GM12892 (cell line): Measurements from ENCODE around the gene CKMT2.

ENCODE experiments used
- DNase-seq: peaks from one replicate; pipeline ENCODE4 v3.0.0; 2011; ENCODE audit not compliant: insufficient read length
- FAIRE-seq: peaks from 2 replicates; lab custom pipeline; 2011; peaks lifted over from hg19 to GRCh38; lab: Jason Lieb, UNC
- POLR2A ChIP-seq: IDR thresholded peaks from 2 replicates; pipeline ENCODE4 v1.6.1; 2011; ENCODE audit warnings: low read depth, low read length, control low read depth
- POLR2AphosphoS5 ChIP-seq: IDR thresholded peaks from 2 replicates; pipeline ENCODE4 v1.6.1; 2011; ENCODE audit warnings: low read depth, low read length, control low read depth
- TAF1 ChIP-seq: IDR thresholded peaks from 2 replicates; pipeline ENCODE4 v1.6.1; 2011; ENCODE audit warnings: low read depth, mild to moderate bottlenecking, control low read depth, low read length, borderline replicate concordance

CKMT2 gene

DNA sequence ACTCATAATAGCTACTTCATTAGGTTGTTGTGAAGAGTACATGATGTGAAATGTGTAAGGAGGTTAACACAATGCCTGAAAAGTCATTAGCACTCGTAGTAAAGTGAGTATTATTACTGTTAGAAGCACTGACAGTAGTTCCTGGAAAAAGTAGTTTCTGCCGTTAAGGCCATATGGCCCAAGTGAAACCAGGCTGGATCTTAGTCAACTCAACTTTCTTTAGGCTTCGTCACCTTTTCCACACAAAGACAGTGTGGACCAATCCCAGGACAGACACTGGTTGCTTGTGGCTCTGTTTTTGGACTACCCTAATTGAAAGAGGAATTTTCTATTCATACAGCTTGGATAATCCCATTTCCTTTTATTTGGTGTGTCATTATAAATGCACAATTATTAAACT lies 29.4 kb upstream of the CKMT2 start:
- TF ChIP-seq TAF1 (no peak), POLR2AphosphoS5 (no peak), POLR2A (no peak)
- no peak for DNase-seq
- FAIRE-seq = no peak

- DNase-seq = no peak
- FAIRE-seq = no peak
- TF ChIP-seq POLR2A = no peak
- TF ChIP-seq TAF1 = no peak
- no peak for TF ChIP-seq POLR2AphosphoS5
Measured at GRCh38 chr5:81204205-81204604, 28.9 kb upstream of the CKMT2 start.

- no peak for TF ChIP-seq POLR2A
- no peak for TF ChIP-seq POLR2AphosphoS5
- TF ChIP-seq TAF1 = no peak
- FAIRE-seq (no peak), DNase-seq (no peak)
Measured at GRCh38 chr5:81205058-81205457, 28.1 kb upstream of the CKMT2 start.

DNA sequence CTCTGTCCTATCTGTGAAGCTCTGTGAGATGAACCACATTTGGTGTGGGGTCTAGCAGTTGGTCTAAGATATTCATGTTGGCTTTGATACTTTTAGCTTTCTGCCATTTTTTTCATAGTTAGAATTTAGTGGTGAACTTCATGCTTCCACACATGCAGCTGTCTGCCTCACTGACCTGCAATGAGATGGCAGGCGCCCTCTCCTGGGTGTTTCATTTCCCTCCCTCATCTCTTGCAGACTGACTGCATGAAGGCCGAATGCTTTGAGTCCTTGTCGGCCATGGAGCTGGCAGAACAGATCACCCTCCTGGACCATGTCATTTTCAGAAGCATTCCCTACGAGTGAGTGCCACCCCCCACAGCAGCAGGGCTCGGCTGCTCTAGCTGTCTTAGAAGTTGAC lies 26.1 kb upstream of the CKMT2 start:
- FAIRE-seq (no peak), DNase-seq (no peak)
- no peak for TF ChIP-seq TAF1
- TF ChIP-seq POLR2AphosphoS5 = no peak
- TF ChIP-seq POLR2A = no peak

GRCh38 chr5:81208904-81209303 lies 24.2 kb upstream of the CKMT2 start:
- DNase-seq (no peak), FAIRE-seq (no peak)
- TF ChIP-seq POLR2AphosphoS5 (no peak), POLR2A (no peak), TAF1 (no peak)

DNA sequence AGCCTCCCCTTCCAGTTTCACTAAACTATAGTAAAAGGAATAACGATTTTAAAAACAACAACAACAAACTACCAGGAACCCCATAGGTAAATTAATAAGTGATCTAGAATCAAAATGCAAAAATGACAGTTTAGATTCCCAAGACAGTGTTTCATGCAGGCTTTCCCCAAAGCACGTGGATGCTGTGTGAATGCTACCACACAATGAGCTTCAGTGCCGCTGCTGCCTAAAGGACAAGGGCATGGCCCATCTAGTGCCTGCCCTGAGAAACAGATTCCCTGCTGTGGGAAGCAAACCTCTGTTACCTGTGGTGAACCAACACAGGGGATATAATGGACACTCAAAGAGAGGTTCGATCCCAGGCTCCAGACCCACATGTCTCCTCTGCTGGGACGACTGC lies 23.7 kb upstream of the CKMT2 start:
- no peak for DNase-seq
- TF ChIP-seq POLR2A (no peak), TAF1 (no peak), POLR2AphosphoS5 (no peak)
- FAIRE-seq = no peak

- no peak for FAIRE-seq
- DNase-seq = no peak
- TF ChIP-seq POLR2A (no peak), TAF1 (no peak), POLR2AphosphoS5 (no peak)
Measured at GRCh38 chr5:81209869-81210493, 23.1 kb upstream of the CKMT2 start.

DNA sequence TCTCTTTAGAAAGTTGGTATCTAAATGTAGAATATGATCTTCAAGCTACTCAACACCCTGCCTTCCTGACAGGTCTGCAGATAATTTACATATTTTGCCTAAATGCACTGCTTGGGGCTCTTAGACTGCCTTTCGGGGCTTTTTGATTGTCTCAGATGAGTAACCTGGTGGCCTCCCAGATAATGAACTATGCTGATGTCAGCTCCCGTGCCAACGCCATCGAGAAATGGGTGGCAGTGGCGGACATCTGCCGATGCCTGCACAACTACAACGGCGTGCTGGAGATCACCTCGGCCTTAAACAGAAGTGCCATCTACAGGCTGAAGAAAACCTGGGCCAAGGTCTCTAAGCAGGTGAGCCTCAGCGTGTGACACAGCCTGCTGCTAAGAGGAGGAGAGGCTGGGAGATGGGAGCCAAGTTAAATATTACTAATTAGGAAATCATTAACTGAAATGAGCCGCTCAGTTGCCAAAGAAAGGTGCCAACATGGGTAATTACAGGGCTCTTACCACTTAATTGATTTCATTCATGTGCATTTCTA lies 20.8 kb upstream of the CKMT2 start:
- FAIRE-seq (peak; percentile 83), DNase-seq (no peak)
- TF ChIP-seq POLR2A = 0 out of 2 replicates have a peak, but pooled peaks have one; percentile 26
- 0 out of 2 replicates have a peak, but pooled peaks have one; percentile 19 for TF ChIP-seq TAF1
- TF ChIP-seq POLR2AphosphoS5 = 0 out of 2 replicates have a peak, but pooled peaks have one; percentile 25

DNA sequence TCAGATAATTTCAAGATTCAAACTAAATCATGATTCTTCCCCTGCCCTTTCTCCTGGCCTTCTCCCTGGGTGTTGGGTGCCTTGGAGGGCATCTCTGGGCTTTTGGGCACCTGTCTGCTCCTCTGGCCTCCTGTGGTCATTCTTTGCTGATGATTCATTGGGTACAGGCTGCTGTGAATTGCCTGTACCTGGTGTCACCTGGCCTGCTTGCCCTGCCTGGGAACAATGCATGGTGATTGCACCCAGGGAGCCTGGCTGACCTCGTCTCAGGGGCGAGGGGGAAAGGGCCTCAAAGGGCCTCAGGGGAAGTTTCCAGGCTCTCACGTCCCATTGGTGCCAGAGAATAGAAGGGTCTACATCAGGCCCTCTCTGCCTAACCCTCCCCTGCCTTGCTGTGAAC lies 20.1 kb upstream of the CKMT2 start:
- TF ChIP-seq TAF1 (no peak), POLR2AphosphoS5 (no peak), POLR2A (no peak)
- no peak for DNase-seq
- no peak for FAIRE-seq

DNA sequence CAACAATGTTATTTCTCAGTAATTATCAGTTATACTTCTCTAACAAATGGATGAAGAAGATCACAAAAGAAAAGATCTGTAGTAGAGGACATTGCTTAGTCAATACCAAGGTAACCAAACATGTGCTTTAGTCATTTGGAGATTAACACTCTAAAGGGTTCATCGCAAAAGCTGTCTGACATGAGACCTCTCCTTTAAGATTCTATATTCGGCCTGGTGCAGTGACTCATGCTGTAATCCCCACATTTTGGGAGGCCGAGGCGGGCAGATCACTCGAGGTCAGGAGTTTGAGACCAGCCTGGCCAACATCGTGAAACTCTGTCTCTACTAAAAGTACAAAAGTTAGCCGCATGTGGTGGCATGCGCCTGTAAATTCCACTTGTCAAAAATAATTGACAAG lies 18.3 kb upstream of the CKMT2 start:
- FAIRE-seq (peak; percentile 14), DNase-seq (no peak)
- no peak for TF ChIP-seq POLR2A
- no peak for TF ChIP-seq POLR2AphosphoS5
- no peak for TF ChIP-seq TAF1

- TF ChIP-seq TAF1 (no peak), POLR2AphosphoS5 (no peak), POLR2A (no peak)
- DNase-seq = no peak
- FAIRE-seq = no peak
Measured at GRCh38 chr5:81216152-81216551, 17.0 kb upstream of the CKMT2 start.

DNA sequence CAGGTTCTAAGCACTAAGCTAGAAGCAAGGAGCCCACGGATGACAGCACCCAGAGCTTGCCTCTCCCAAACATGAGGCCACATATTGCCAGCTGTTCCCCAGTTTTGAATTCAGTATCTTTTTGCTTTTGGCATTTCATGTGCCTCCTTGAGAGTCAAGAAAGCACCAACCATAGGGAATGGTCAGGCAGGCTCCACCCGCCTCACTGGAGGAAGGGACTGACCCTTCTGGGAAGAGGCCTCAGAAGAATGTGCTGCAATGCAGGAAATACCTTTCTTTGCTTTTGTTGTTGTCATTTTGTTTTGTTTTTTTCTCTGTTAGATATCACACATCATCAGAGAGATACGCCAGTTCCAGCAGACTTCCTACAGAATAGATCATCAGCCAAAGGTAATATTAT lies 13.7 kb upstream of the CKMT2 start:
- TF ChIP-seq TAF1 (no peak), POLR2A (no peak), POLR2AphosphoS5 (no peak)
- FAIRE-seq (no peak), DNase-seq (no peak)
